Testis (tissue), 3 donors: ENCODE results near the gene LRRFIP2. TPM values are rescaled to one million over a fixed set of nuclear protein-coding genes. Genes with fewer than 3 reads are reported as not detected.

ENCODE experiments used
- DNase-seq: peaks from one replicate; pipeline ENCODE4 v3.0.0-alpha.2; 2019
- H3K27ac ChIP-seq, 2 donors: fragments of 200-600 bp; sonication (generic); one replicate each; pipeline ENCODE4 v1.5.1; 2019
- H3K27me3 ChIP-seq: fragments of 200-600 bp; sonication (generic); one replicate; pipeline ENCODE4 v1.5.1; 2019
- H3K36me3 ChIP-seq: fragments of 200-600 bp; sonication (generic); one replicate; pipeline ENCODE4 v1.5.1; 2017; ENCODE audit warnings: low read depth; ENCODE audit errors: missing control alignments
- H3K4me1 ChIP-seq: fragments of 200-600 bp; sonication (generic); one replicate; pipeline ENCODE4 v1.5.1; 2019
- H3K4me3 ChIP-seq, 2 donors: fragments of 200-600 bp; sonication (generic); one replicate each; pipeline ENCODE4 v1.5.1; 2017 to 2019
- H3K9me3 ChIP-seq: fragments of 200-600 bp; sonication (generic); one replicate; pipeline ENCODE4 v1.5.1; 2017
- CTCF ChIP-seq, 3 experiments: fragments of 450-650 bp in 2 of 3; fragments of 200-600 bp in 1 of 3; sonication (generic) in 1 of 3; IDR thresholded peaks; one replicate each; pipeline ENCODE4 v1.5.1; 2016 to 2019; ENCODE audit warnings: antibody characterized with exemption in 3 of 3, mild to moderate bottlenecking in 2 of 3, moderate library complexity in 1 of 3
- POLR2A ChIP-seq: fragments of 450-650 bp; IDR thresholded peaks from one replicate; pipeline ENCODE4 v1.6.1; 2017; ENCODE audit warnings: antibody characterized with exemption, mild to moderate bottlenecking, moderate library complexity
- WGBS, 2 donors: methylation state at CpG; one replicate each; pipeline ENCODE4 v1.1.5; 2018; 5-methylcytosine and 5-hydroxymethylcytosine counted together
- intact Hi-C: fragments of 100-400 bp; cut with DNase I; formaldehyde crosslinking; loops from one replicate; pipeline ENCODE4 v1.15.1; 2023; ENCODE audit warnings: low total_unique reads
- polyA plus RNA-seq: library from polyadenylated mRNA; stranded (reverse); fragments of 350-450 nt; fragmentation: Illumina TruSeq; extraction: RNeasy Lipid Tissue Mini Kit (QIAGEN cat#74804); gene quantifications from one replicate; pipeline ENCODE4 v1.2.3, GENCODE V29; 2014; ENCODE audit warnings: low read depth, low replicate concordance; ENCODE audit not compliant: insufficient read depth
- total RNA-seq, 2 donors: library from RNA; depleted of rRNA; stranded (reverse); fragments of >200 nt; gene quantifications; one replicate each; pipeline ENCODE4 v1.2.3, GENCODE V29; 2016

Gene LRRFIP2
- total and polyA plus RNA-seq, 3 donors from 2014 or later = 86.2 to 115 (median 114) TPM

GRCh38 chr3:37190667-37191066 lies 16.3 kb upstream of the LRRFIP2 start:
- no peak for DNase-seq
- intact Hi-C loops = no loop called here
- no peaks in the 10 kb centered on the region for H3K9me3 ChIP-seq

GRCh38 chr3:37189109-37189508 lies 14.7 kb upstream of the LRRFIP2 start:
- intact Hi-C loops = no loop called here
- H3K27ac ChIP-seq = no peak overlapping the region
- WGBS, 2 donors = 80 to 92% methylated on average over 4 of the region's 4 CpGs
- H3K36me3 ChIP-seq = no peaks in the 10 kb centered on the region
- no peak overlapping the region for H3K4me3 ChIP-seq
- no peak for DNase-seq
- no peaks in the 10 kb centered on the region for H3K4me1 ChIP-seq
- no peaks in the 10 kb centered on the region for H3K27me3 ChIP-seq
- TF ChIP-seq CTCF (IDR thresholded peaks at IDR 0.05) (no peak), POLR2A (no peak)
- no peaks in the 10 kb centered on the region for H3K9me3 ChIP-seq

More at GRCh38 chr3:37190667-37191066, 16.3 kb upstream of the LRRFIP2 start:
- TF ChIP-seq CTCF (IDR thresholded peaks at IDR 0.05) (no peak), POLR2A (no peak)
- H3K27ac ChIP-seq = no peak overlapping the region
- H3K4me1 ChIP-seq = no peaks in the 10 kb centered on the region
- no peak overlapping the region for H3K4me3 ChIP-seq
- no peaks in the 10 kb centered on the region for H3K27me3 ChIP-seq
- 73 to 83% methylated on average over 1 of the region's 1 CpG for WGBS, 2 donors
- H3K36me3 ChIP-seq = no peaks in the 10 kb centered on the region

GRCh38 chr3:37183976-37184375 lies 9.6 kb upstream of the LRRFIP2 start:
- Histone ChIP-seq H3K27me3 (no peaks in the 10 kb centered on the region), H3K4me1 (no peaks in the 10 kb centered on the region), H3K36me3 (no peaks in the 10 kb centered on the region), H3K4me3 (no peak overlapping the region), H3K9me3 (no peaks in the 10 kb centered on the region), H3K27ac (no peak overlapping the region)
- intact Hi-C loops = no loop called here
- 65 to 68% methylated on average over 5 of the region's 5 CpGs for WGBS, 2 donors
- no peak for DNase-seq
- TF ChIP-seq CTCF (IDR thresholded peaks at IDR 0.05) (no peak), POLR2A (no peak)

GRCh38 chr3:37183375-37183831 lies 9.0 kb upstream of the LRRFIP2 start:
- intact Hi-C loops = no loop called here
- 90% methylated on average over 3 of the region's 3 CpGs for WGBS, 2 donors
- Histone ChIP-seq H3K4me3 (no peak overlapping the region), H3K27ac (no peak overlapping the region), H3K27me3 (no peaks in the 10 kb centered on the region), H3K36me3 (no peaks in the 10 kb centered on the region), H3K9me3 (no peaks in the 10 kb centered on the region), H3K4me1 (no peaks in the 10 kb centered on the region)
- TF ChIP-seq POLR2A = no peak
- no peak for TF ChIP-seq CTCF (IDR thresholded peaks at IDR 0.05)
- DNase-seq = no peak

- Histone ChIP-seq H3K27me3 (no peaks in the 10 kb centered on the region), H3K4me1 (peaks cover 3% of the 10 kb centered on the region), H3K36me3 (no peaks in the 10 kb centered on the region), H3K27ac (no peak overlapping the region), H3K4me3 (no peak overlapping the region), H3K9me3 (no peaks in the 10 kb centered on the region)
- intact Hi-C loops = no loop called here
- no peak for DNase-seq
- TF ChIP-seq POLR2A = no peak
- TF ChIP-seq CTCF (IDR thresholded peaks at IDR 0.05) = no peak
These were observed 8.4 kb upstream of the LRRFIP2 start for GRCh38 chr3:37182816-37183215.
